HG03064 (cell line): ENCODE data around the gene TMEM225B.
"Not testable (repeated sequence)": the region's sequence is repeated elsewhere in the genome, so short reads cannot be mapped to it uniquely, and the experiment has no call there.

ENCODE experiments used
- ATAC-seq: cut with Tn5 transposase; IDR thresholded peaks from one replicate; pipeline ENCODE4 v1.9.1; 2021; ENCODE audit warnings: low read depth; ENCODE audit not compliant: unreplicated experiment

Gene TMEM225B

GRCh38 chr7:99651290-99651689, 53.2 kb downstream of the TMEM225B start:
- no peak for ATAC-seq

- no peak for ATAC-seq
Measured at GRCh38 chr7:99652671-99653070, 54.6 kb downstream of the TMEM225B start.

DNA sequence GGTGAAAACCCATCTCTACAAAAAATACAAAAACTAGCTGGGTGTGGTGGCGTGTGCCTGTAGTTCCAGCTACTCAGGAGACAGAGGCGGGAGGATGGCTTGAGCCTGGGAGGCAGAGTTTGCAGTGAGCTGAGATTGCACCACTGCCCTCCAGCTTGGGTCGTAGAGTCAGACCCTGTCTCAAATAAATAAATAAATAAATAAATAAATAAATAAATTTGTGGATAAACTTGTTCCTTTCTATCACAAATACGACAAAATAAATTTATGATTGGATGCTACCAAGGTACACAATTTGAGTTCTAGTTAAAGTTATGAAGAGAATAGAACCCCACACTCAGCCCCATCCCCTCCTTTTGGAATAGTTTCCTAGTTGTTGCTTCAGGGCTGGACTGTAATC, 55.2 kb downstream of the TMEM225B start:
- ATAC-seq: not testable (repeated sequence)

GRCh38 chr7:99653754-99654153, 55.7 kb downstream of the TMEM225B start:
- ATAC-seq: no peak

DNA sequence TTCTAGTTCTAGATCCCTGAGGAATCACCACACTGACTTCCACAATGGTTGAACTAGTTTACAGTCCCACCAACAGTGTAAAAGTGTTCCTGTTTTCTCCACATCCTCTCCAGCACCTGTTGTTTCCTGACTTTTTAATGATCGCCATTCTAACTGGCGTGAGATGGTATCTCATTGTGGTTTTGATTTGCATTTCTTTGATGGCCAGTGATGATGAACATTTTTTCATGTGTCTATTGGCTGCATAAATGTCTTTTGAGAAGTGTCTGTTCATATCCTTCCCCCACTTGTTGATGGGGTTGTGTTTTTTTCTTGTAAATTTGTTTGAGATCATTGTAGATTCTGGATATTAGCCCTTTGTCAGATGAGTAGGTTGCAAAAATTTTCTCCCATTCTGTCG, 56.6 kb downstream of the TMEM225B start:
- not testable (repeated sequence) for ATAC-seq

- not testable (repeated sequence) for ATAC-seq
Measured at GRCh38 chr7:99657879-99658278, 59.8 kb downstream of the TMEM225B start.
